ENCODE results near the gene C13orf46.
"Not testable (repeated sequence)": the region's sequence is repeated elsewhere in the genome, so short reads cannot be mapped to it uniquely, and the experiment has no call there.

The C13orf46 gene

GRCh38 chr13:113920606-113921286, 53.1 kb downstream of the C13orf46 start:
- no peak for TF ChIP-seq JUND (IDR thresholded peaks at IDR 0.05; ENCODE audit: low read depth)
- in situ Hi-C loops (cut with HindIII; ENCODE audit: low pct_unique_long_range_greater_than_20kb, low sequenced_read_pairs) = no loop called here
- DNase-seq (ENCODE audit: low read depth in 1 of 2, low spot score in 1 of 2) = no peak

GRCh38 chr13:113919761-113920559, 53.9 kb downstream of the C13orf46 start:
- in situ Hi-C loops (cut with HindIII; ENCODE audit: low pct_unique_long_range_greater_than_20kb, low sequenced_read_pairs) = no loop called here
- no peak for DNase-seq (ENCODE audit: low read depth in 1 of 2, low spot score in 1 of 2)
- TF ChIP-seq JUND (IDR thresholded peaks at IDR 0.05; ENCODE audit: low read depth) = no peak

- TF ChIP-seq JUND (IDR thresholded peaks at IDR 0.05; ENCODE audit: low read depth) = no peak
- peak in 1 of 2 experiments; percentile 84 for DNase-seq (ENCODE audit: low read depth in 1 of 2, low spot score in 1 of 2)
Measured at GRCh38 chr13:113918981-113919701, 54.7 kb downstream of the C13orf46 start.

GRCh38 chr13:113918580-113918979, 55.3 kb downstream of the C13orf46 start:
- TF ChIP-seq JUND (IDR thresholded peaks at IDR 0.05; ENCODE audit: low read depth) = no peak
- DNase-seq (ENCODE audit: low read depth in 1 of 2, low spot score in 1 of 2) = no peak
- in situ Hi-C loops (cut with HindIII; ENCODE audit: low pct_unique_long_range_greater_than_20kb, low sequenced_read_pairs) = no loop called here

More at GRCh38 chr13:113918981-113919701, 54.7 kb downstream of the C13orf46 start:
- in situ Hi-C loops (cut with HindIII; ENCODE audit: low pct_unique_long_range_greater_than_20kb, low sequenced_read_pairs) = no loop called here

- no peak for TF ChIP-seq JUND (IDR thresholded peaks at IDR 0.05; ENCODE audit: low read depth)
- DNase-seq (ENCODE audit: low read depth in 1 of 2, low spot score in 1 of 2) = no peak
- in situ Hi-C loops (cut with HindIII; ENCODE audit: low pct_unique_long_range_greater_than_20kb, low sequenced_read_pairs) = no loop called here
Measured at GRCh38 chr13:113917594-113918371, 56.1 kb downstream of the C13orf46 start.

GRCh38 chr13:113917096-113917495, 56.8 kb downstream of the C13orf46 start:
- no peak for DNase-seq (ENCODE audit: low read depth in 1 of 2, low spot score in 1 of 2)
- in situ Hi-C loops (cut with HindIII; ENCODE audit: low pct_unique_long_range_greater_than_20kb, low sequenced_read_pairs) = no loop called here

GRCh38 chr13:113916330-113916815, 57.5 kb downstream of the C13orf46 start:
- in situ Hi-C loops (cut with HindIII; ENCODE audit: low pct_unique_long_range_greater_than_20kb, low sequenced_read_pairs) = no loop called here
- no peak for DNase-seq (ENCODE audit: low read depth in 1 of 2, low spot score in 1 of 2)
- no peak for TF ChIP-seq JUND (IDR thresholded peaks at IDR 0.05; ENCODE audit: low read depth)

More at GRCh38 chr13:113917096-113917495, 56.8 kb downstream of the C13orf46 start:
- no peak for TF ChIP-seq JUND (IDR thresholded peaks at IDR 0.05; ENCODE audit: low read depth)

- TF ChIP-seq JUND (IDR thresholded peaks at IDR 0.05; ENCODE audit: low read depth) = no peak
- DNase-seq (ENCODE audit: low read depth in 1 of 2, low spot score in 1 of 2) = no peak
- in situ Hi-C loops (cut with HindIII; ENCODE audit: low pct_unique_long_range_greater_than_20kb, low sequenced_read_pairs) = no loop called here
Measured at GRCh38 chr13:113915786-113916329, 58.0 kb downstream of the C13orf46 start.

GRCh38 chr13:113915012-113915763, 58.7 kb downstream of the C13orf46 start:
- no peak for DNase-seq (ENCODE audit: low read depth in 1 of 2, low spot score in 1 of 2)
- in situ Hi-C loops (cut with HindIII; ENCODE audit: low pct_unique_long_range_greater_than_20kb, low sequenced_read_pairs) = no loop called here
- no peak for TF ChIP-seq JUND (IDR thresholded peaks at IDR 0.05; ENCODE audit: low read depth)

GRCh38 chr13:113914333-113915011, 59.4 kb downstream of the C13orf46 start:
- DNase-seq (ENCODE audit: low read depth in 1 of 2, low spot score in 1 of 2) = no peak
- in situ Hi-C loops (cut with HindIII; ENCODE audit: low pct_unique_long_range_greater_than_20kb, low sequenced_read_pairs) = no loop called here
- no peak for TF ChIP-seq JUND (IDR thresholded peaks at IDR 0.05; ENCODE audit: low read depth)

- in situ Hi-C loops (cut with HindIII; ENCODE audit: low pct_unique_long_range_greater_than_20kb, low sequenced_read_pairs); DNase-seq (ENCODE audit: low read depth in 1 of 2, low spot score in 1 of 2): not testable (repeated sequence)
Measured at GRCh38 chr13:113913838-113914237, 60.0 kb downstream of the C13orf46 start.

GRCh38 chr13:113913408-113913807, 60.5 kb downstream of the C13orf46 start:
- in situ Hi-C loops (cut with HindIII; ENCODE audit: low pct_unique_long_range_greater_than_20kb, low sequenced_read_pairs); DNase-seq (ENCODE audit: low read depth in 1 of 2, low spot score in 1 of 2): not testable (repeated sequence)
